Measurements from ENCODE around the gene RBM20.

The RBM20 gene

DNA sequence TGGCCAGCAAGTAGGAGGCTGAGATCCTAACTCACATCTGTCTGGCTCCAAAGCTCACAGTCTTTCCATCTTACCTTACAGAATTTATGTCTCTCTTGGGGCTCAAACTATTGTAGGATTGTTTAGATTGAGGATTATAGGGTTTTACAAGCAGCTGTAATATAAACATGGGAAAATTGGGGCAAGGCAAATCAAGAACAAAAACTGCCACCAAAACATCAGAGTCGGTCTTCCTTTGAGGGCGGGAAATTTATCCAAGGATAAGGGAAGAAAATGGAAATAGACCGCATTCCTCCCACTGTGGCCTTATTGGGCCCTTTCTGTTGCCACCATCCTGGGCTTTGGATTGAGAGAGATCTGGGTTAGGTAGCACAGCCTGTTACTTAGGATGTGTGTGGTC is 22.5 kb downstream of the RBM20 start:
- in situ Hi-C loops (cut with MboI; ENCODE audit: low pct_unique_long_range_greater_than_20kb, low sequenced_read_pairs, unreplicated experiment), result no loop called here
- TF ChIP-seq, protein P1, sequence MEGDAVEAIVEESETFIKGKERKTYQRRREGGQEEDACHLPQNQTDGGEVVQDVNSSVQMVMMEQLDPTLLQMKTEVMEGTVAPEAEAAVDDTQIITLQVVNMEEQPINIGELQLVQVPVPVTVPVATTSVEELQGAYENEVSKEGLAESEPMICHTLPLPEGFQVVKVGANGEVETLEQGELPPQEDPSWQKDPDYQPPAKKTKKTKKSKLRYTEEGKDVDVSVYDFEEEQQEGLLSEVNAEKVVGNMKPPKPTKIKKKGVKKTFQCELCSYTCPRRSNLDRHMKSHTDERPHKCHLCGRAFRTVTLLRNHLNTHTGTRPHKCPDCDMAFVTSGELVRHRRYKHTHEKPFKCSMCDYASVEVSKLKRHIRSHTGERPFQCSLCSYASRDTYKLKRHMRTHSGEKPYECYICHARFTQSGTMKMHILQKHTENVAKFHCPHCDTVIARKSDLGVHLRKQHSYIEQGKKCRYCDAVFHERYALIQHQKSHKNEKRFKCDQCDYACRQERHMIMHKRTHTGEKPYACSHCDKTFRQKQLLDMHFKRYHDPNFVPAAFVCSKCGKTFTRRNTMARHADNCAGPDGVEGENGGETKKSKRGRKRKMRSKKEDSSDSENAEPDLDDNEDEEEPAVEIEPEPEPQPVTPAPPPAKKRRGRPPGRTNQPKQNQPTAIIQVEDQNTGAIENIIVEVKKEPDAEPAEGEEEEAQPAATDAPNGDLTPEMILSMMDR (IDR thresholded peaks at IDR 0.05; ENCODE audit: extremely low read depth, insufficient read depth, missing control alignments), result no peak
- DNase-seq (ENCODE audit: low spot score), result no peak

DNA sequence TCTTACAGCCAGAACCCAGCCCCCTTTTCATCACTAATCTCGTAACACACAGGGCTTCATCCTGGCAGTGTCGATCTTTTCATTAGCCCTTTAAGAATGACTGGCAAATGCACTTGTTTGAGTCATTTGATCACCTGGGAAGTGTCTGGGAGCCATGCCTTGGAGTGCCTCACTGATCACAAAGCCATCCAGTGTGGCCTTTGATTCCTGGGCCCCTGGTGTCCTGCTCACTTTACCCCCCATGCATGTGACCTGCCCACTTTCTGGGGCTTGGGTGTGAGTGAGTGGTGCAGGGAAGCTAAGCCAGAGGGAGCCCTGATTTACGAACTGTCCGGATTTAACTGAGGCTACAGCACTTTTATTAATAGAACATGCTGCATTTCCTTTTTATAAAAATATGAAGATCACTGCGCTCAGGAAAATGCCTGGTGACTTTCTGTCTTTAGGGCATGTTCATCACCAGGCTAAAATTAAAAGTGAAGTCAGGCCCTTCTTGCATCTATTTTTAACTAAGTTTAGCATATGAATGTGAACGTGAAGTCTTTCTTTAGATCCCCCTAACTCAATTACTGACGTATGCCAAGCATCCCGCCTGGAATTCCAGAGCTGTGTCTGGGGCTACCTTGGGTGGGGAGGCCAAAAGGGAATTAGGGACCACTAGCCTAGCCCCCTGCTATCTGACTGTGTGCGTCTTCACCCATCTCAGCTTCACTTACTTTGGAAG is 23.6 kb downstream of the RBM20 start:
- TF ChIP-seq, protein P1 (IDR thresholded peaks at IDR 0.05; ENCODE audit: extremely low read depth, insufficient read depth, missing control alignments), result no peak
- no peak for DNase-seq (ENCODE audit: low spot score)
- in situ Hi-C loops (cut with MboI; ENCODE audit: low pct_unique_long_range_greater_than_20kb, low sequenced_read_pairs, unreplicated experiment), result no loop called here

GRCh38 chr10:110668443-110668842 is 24.3 kb downstream of the RBM20 start:
- in situ Hi-C loops (cut with MboI; ENCODE audit: low pct_unique_long_range_greater_than_20kb, low sequenced_read_pairs, unreplicated experiment), result no loop called here
- TF ChIP-seq, protein P1 (IDR thresholded peaks at IDR 0.05; ENCODE audit: extremely low read depth, insufficient read depth, missing control alignments), result no peak
- DNase-seq (ENCODE audit: low spot score), result no peak

DNA sequence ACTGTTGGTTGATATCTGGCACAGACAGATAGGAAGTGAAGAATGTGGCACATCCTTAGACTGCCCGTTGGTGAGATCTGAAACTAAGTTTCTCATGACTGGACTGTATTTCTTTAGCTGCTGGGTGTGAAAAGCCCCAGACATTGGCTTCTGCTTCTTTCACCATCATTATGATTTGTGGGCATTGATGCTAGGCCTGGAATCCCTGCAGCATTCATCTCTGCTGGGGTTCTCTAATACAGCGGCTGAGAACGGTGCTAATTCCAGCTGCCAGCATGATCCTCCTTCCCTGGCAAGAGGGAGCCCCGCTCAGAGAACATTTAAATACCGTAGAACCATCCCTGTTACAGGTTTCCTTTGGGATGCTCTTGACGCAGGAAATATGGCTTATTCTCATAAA is 26.2 kb downstream of the RBM20 start:
- TF ChIP-seq, protein P1 (IDR thresholded peaks at IDR 0.05; ENCODE audit: extremely low read depth, insufficient read depth, missing control alignments), result no peak
- in situ Hi-C loops (cut with MboI; ENCODE audit: low pct_unique_long_range_greater_than_20kb, low sequenced_read_pairs, unreplicated experiment), result no loop called here
- no peak for DNase-seq (ENCODE audit: low spot score)

DNA sequence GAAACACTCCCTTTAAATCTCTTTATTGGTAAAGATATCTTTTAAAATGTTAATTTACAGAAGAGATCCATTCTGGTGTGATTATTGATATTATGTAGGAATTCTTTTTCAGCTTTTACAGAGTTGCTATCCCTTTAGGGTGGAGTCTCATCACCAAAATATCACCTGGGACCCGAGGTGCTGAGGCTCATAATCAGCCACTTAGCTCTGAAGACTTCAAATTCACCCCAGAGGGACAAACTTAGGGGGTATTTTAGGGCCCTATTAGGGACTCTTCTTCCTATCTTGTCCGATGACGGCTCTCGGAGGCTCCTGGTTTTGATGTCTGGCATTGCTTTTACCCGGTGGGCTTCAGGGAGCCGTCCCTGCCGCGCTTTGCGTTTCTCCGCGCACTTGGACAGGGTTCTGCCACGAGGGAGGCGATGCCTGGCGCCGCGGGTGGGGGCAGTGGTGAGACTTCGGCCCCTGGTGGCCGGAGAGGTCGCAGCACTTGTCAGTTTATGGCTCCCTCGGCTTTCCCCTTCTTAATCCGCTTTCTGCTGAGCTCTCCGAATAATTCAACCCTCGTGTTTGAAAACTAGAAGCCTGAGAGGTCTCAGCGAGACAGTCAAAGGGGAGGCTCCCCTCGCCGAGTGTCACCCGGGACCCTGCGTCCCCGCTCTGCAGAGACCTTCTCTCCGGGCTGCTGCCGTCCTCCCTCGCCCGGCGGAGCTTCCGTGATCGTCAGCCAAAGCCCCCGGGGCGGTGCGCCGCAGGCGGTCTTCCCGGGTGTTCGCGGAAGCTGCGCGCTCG is 27.8 kb downstream of the RBM20 start:
- in situ Hi-C loops (cut with MboI; ENCODE audit: low pct_unique_long_range_greater_than_20kb, low sequenced_read_pairs, unreplicated experiment), result no loop called here
- peak; percentile 87 for DNase-seq (ENCODE audit: low spot score)
- TF ChIP-seq, protein P1 (IDR thresholded peaks at IDR 0.05; ENCODE audit: extremely low read depth, insufficient read depth, missing control alignments), result peak; percentile 90

DNA sequence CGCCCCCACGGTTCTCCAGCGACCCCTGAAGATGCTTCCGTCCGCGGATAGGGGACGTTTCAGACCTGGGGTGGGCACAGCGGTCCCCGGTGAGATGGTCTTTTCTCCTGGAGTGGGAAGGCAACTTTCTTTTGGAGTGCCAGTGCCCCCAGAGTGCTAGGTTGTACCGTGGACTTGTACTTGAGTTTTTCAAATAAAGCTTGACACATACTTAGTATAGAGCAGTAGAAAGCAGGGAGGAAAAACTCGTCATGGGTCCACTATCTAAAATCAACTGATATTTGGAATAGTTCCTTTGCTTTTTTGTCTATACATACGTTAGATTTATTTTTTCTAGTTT is 28.4 kb downstream of the RBM20 start:
- TF ChIP-seq, protein P1 (IDR thresholded peaks at IDR 0.05; ENCODE audit: extremely low read depth, insufficient read depth, missing control alignments), result peak; percentile 12
- DNase-seq (ENCODE audit: low spot score), result no peak
- in situ Hi-C loops (cut with MboI; ENCODE audit: low pct_unique_long_range_greater_than_20kb, low sequenced_read_pairs, unreplicated experiment), result no loop called here
